SH-SY5Y (cell line): ENCODE data around the gene APOO.

Source experiments
- GATA2 ChIP-seq: IDR thresholded peaks from 2 replicates; pipeline ENCODE4 v1.6.1; 2011; ENCODE audit warnings: mild to moderate bottlenecking, low read depth, low read length
- GATA3 ChIP-seq: IDR thresholded peaks from 2 replicates; pipeline ENCODE4 v1.6.1; 2011; ENCODE audit warnings: low read depth, mild to moderate bottlenecking, low read length, moderate library complexity

Gene APOO

DNA sequence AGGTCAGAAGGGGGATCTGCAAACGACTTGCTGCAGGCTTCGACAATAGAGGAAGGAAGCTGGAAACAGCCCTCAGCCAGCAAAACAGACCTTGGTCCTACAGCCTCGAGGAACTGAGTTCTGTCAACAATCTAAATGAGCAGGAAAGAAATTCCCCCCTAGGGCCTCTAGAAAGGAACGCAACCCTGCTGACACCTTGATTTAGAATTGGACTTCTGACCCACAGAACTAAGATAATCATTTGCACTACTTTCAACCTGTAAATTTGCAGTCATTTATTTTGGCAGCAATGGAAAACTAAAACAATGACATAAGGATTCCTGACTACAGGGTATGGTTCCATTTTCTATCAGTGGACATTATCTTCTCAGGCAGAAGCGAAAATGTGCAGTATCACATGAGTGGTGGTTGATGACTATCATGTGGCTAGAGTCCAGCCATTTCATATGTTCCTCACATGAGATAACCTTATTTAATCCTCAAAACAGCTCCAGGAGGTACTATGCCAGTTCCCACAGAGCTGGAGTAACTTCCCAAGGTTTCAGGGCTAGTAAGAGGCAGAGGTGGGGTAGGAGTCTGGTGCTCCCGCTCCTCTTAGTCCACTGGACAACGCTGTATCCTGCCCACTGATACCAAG lies 63.1 kb downstream of the APOO start:
- TF ChIP-seq GATA2 (peak; percentile 59; the same call in 1 of the 2 replicates), GATA3 (no peak; the same call in 1 of the 2 replicates)

GRCh38 chrX:23841847-23842522 lies 65.8 kb downstream of the APOO start:
- TF ChIP-seq GATA3 = no peak
- no peak for TF ChIP-seq GATA2

DNA sequence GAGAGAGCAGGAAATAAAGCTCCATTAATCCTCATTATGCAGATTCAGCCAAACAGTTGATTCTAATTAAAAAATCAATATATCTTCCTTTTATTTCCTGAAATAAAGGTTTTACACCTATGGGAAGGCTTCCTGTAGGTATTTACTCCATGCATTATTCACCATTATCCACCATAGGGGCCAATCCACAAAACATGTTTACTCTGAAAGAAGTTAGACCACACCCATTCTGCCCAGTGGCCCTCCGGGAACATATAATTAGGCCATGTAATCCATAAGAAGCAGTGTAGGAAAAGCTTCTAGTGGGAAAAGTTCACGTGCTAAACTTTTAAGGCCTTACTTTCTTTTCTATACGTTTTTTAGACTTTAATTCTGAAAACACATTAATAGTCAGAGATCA lies 67.1 kb downstream of the APOO start:
- TF ChIP-seq GATA3 (no peak), GATA2 (no peak)

- TF ChIP-seq GATA2 = no peak
- TF ChIP-seq GATA3 = no peak
Observed at GRCh38 chrX:23838953-23839352, 68.8 kb downstream of the APOO start.

GRCh38 chrX:23832721-23833120 lies 75.0 kb downstream of the APOO start:
- TF ChIP-seq GATA2 = no peak
- no peak for TF ChIP-seq GATA3

DNA sequence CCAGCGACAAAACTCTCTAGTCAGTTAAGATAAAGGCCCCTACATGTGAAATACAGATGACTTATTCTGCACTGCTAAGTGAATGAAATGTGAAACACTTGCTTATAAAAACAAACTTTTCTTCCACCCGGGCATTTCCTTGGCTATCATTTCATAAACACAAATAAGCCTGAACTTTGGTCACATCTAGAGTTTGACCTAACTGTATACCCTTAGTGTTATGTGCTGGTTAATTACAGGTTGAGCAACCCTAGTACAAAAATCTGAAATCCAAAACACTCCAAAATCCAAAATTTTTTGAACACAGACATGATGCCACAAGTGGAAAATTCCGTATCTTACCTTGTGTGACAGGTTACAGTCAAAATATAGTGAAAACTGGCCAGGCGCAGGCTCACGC lies 78.9 kb downstream of the APOO start:
- no peak for TF ChIP-seq GATA2
- TF ChIP-seq GATA3 = no peak

DNA sequence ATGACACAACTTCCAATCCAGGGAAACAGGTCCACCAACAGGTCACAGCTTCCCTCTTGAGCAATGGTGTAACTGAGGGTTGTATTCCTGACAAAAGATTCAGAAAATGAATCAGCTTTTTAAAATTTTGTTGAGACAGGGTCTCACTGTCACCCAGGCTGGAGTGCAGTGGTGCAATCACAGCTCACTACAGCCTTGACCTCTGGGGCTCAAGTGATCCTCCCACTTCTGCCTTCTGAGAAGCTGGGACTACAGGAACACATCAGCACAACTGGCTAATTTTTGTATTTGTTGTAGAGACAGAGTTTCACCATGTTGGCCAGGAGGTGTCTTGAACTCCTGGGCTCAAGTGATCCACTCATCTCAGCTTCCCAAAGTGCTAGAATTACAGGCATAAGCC lies 81.1 kb downstream of the APOO start:
- TF ChIP-seq GATA3 (no peak), GATA2 (no peak)

GRCh38 chrX:23826216-23826615 lies 81.5 kb downstream of the APOO start:
- TF ChIP-seq GATA2 (no peak), GATA3 (no peak)

DNA sequence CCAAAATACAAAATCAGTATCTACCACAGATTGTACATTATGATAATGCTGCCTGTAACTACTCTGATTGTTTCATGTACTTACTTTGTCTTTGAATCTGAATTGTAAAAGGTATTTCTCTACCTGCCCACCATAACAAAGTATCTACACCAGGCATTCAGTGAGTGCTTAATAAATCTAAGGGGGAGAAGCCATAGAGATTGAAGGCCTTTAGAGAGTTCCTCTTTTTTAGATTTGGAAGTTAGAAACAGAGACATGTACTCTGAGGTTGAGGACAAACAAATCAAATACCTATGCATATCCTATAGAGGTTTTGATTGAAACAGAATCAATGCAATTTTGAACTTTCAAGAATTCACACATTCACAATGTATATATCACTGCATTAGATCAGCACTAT lies 82.1 kb downstream of the APOO start:
- TF ChIP-seq GATA3 = no peak
- no peak for TF ChIP-seq GATA2

DNA sequence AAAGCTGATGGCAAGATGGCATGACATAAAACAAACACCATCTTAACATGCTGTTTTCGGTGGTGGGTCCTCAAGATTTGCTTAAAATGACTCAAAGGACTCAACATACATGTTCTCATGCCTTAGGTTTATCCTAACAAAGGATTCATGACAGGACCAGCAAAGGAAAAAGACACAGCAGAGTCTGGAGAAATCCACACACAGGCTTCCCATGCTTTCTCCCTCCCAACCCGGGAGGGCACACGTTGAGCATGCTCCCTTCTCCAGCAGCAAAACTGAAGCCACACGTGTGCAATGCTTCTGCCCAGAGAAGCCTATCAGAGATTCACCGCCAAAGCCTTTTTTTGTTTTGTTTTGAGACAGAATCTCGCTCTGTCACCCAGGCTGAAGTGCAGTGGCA lies 84.9 kb downstream of the APOO start:
- TF ChIP-seq GATA3 = no peak
- TF ChIP-seq GATA2 = no peak

DNA sequence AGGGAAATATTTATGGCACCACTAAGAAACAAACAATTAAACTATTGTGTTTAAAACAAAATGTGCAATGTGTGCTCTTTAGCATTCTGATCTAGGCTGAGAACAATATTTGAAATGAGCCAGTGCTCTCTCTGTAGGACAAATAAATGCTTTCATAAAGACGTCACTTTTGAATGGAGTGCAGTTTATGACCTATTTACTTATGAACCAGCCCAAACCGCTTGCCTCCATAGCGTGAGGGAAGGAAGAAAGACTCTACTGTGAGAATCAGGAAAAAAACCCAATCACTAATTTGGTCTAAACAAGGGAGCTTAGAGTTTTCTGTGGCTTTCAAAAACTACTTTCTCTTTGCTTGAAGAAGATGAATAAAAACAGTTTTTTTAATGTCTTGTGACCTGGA lies 85.3 kb downstream of the APOO start:
- TF ChIP-seq GATA3 = no peak

DNA sequence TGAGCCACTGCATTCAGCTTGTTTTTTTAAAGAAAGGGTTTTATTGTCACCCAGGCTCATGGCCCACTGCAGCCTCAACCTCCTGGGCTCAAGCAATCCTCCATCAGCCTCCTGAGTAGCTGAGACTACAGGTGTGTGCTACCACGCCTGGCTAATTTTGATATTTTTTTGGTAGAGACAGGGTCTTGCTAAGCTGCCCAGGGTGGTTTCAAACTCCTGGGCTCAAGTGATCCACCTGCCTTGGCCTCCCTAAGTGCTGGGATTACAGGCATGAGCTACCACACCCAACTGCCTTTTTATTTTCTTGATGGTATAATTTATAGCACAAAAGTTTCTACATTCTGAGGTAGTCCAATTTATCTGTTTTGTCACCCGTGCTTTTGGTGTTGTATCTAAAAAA lies 85.9 kb downstream of the APOO start:
- TF ChIP-seq GATA2 (no peak), GATA3 (no peak)

GRCh38 chrX:23820235-23820782 lies 87.4 kb downstream of the APOO start:
- no peak for TF ChIP-seq GATA2
- TF ChIP-seq GATA3 = no peak

DNA sequence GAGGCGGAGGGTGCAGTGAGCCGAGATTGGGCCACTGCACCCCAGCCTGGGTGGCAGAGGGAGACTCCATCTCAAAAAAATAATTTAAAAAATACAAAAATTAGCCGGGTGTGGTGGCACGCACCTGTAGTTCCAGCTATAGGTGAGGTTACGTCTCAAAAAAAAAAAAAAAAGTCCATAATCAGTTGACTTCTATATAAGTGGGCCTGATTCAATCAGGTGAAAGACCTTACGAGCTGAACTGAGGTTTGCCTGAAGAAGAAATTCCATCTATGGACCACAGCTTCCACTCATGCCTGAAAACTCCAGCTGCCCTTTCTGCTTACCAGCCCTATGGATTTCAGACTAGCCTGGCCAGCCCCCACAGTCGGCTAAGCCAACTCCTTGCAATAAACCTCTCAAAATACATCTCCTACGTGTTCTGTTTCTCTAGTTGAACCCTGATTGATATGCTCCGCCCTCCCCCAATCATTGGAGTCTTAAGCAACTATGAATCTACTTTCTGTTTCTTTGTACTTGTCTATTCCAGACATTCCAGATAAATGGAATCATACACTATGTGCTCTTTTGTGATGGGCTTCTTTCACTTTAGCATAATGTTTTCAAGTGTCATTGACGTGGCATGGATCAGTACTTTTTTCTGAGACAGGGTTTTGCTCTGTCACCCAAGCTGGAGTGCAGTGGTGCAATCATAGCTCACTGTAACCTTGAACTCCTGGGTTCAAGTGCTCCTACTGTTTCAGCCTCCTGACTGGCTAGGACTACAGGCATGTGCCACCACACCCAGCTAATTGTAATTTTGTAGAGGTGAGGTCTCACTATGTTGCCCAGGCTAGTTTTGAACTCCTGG lies 88.1 kb downstream of the APOO start:
- TF ChIP-seq GATA2 = no peak
- TF ChIP-seq GATA3 = no peak

DNA sequence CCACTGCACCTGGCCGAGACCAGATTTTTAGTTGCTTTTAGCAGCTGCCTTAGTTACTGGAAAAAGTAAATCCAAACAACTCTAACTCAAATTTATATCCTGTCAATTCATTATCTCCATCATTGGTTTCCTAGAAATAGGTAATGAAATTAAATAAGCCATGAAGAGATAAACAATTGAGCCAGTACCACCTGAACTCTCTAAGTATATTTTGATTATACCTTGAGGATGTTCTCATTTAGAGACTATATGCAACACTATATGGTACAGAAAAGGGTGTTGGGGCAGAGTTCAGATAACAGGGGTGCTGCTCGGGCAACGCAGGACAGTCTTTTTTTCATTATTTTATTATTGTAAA lies 89.8 kb downstream of the APOO start:
- TF ChIP-seq GATA3 (no peak), GATA2 (no peak)
